ENCODE results near the gene NHERF2. TPM values are rescaled to one million over a fixed set of nuclear protein-coding genes. Genes with fewer than 3 reads are reported as not detected.

The NHERF2 gene
- polyA plus RNA-seq, 2 donors = 26.3 to 36.1 TPM

DNA sequence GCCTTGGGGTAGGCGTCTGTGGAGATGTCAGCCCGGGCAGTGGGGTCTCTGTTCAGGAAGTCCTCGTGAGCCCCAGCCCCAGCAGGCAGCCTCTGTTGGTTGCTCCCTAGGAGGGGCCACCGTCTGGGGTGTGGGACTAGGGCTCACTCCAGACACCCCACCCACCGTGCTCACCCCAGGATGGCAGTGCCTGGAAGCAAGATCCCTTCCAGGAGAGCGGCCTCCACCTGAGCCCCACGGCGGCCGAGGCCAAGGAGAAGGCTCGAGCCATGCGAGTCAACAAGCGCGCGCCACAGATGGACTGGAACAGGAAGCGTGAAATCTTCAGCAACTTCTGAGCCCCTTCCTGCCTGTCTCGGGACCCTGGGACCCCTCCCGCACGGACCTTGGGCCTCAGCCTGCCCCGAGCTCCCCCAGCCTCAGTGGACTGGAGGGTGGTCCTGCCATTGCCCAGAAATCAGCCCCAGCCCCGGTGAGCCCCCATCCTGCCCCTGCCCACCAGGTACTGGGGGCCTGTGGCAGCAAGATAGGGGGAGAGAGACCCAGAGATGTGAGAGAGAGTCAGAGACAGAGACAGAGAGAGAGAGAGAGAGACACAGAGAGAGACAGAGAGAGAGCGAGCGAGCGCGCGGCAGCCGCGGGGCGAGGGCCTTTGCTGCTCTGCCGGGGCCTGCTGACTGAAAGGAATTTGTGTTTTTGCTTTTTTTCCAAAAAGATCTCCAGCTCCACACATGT lies 11.1 kb downstream of the NHERF2 start:
- Histone ChIP-seq H3K4me1 (ENCODE audit: control insufficient read depth in 2 of 2, insufficient read depth in 2 of 2, low read length in 1 of 2) (peaks cover 7 to 33% of the 10 kb centered on the region in 2 donors), H3K27me3 (ENCODE audit: control insufficient read depth in 1 of 2, insufficient read depth in 2 of 2, low read length in 2 of 2) (no peaks in the 10 kb centered on the region), H3K9me3 (ENCODE audit: control insufficient read depth in 2 of 2, insufficient read depth in 1 of 2, low read depth in 1 of 2, low read length in 1 of 2) (no peaks in the 10 kb centered on the region), H3K27ac (ENCODE audit: low read depth in 2 of 2, low read length in 1 of 2) (peak overlapping the region; percentile 5 to 27), H3K4me3 (ENCODE audit: low read depth in 1 of 2, low read length in 2 of 2) (no peak overlapping the region), H3K36me3 (ENCODE audit: control insufficient read depth in 2 of 2, insufficient read depth in 2 of 2, low read length in 1 of 2) (peaks cover 0 to 7% of the 10 kb centered on the region in 2 donors)
- WGBS, 2 donors = 80 to 82% methylated on average over 29 of the region's 29 CpGs

DNA sequence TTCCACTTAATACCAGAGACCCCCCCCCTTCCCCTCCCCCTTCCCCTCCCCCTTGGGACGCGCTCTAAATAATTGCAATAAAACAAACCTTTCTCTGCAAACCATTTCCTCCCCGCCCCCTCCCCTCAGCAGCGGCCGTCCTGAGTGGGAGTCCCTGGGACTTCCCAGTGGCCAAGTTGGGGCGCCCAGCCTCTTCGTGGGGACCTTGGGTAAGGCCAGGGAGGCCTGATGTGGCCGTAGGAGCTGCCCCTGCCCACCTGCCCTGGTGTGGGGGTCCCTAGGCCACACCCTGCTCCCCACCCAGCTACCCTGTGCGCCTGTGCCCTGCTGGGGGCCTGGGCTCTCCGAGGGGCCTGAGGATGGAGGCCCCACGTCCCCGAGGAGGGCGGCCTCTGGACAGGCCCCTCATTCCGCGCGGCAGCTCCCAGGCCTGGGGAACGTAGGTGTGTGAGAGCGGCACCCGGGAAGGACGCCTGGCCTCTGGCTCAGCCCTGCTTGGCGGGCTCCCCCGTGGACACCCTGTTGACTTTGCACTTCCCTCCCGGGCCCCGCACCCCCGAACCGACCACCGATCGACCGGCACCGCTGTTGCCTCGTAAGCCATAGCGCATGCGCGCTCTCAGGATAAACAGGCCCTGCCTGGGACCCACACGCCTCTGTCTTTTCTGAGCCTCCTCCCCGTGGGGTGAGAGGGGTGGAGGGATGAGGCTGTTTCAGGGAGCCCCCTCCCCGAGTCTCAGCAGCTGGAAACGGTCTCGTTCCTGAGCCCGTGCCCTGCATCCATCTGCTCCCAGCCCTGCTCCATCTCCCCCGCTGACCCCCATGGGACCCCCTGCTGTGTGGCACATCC lies 11.9 kb downstream of the NHERF2 start:
- Histone ChIP-seq H3K4me3 (ENCODE audit: low read depth in 1 of 2, low read length in 2 of 2) (no peak overlapping the region), H3K27me3 (ENCODE audit: control insufficient read depth in 1 of 2, insufficient read depth in 2 of 2, low read length in 2 of 2) (no peaks in the 10 kb centered on the region), H3K27ac (ENCODE audit: low read depth in 2 of 2, low read length in 1 of 2) (peak overlapping the region; percentile 76 to 86), H3K9me3 (ENCODE audit: control insufficient read depth in 2 of 2, insufficient read depth in 1 of 2, low read depth in 1 of 2, low read length in 1 of 2) (no peaks in the 10 kb centered on the region), H3K4me1 (ENCODE audit: control insufficient read depth in 2 of 2, insufficient read depth in 2 of 2, low read length in 1 of 2) (peaks cover 7 to 39% of the 10 kb centered on the region in 2 donors), H3K36me3 (ENCODE audit: control insufficient read depth in 2 of 2, insufficient read depth in 2 of 2, low read length in 1 of 2) (peaks cover 0 to 7% of the 10 kb centered on the region in 2 donors)
- WGBS, 2 donors = 66 to 67% methylated on average over 32 to 41 of the region's 41 CpGs

DNA sequence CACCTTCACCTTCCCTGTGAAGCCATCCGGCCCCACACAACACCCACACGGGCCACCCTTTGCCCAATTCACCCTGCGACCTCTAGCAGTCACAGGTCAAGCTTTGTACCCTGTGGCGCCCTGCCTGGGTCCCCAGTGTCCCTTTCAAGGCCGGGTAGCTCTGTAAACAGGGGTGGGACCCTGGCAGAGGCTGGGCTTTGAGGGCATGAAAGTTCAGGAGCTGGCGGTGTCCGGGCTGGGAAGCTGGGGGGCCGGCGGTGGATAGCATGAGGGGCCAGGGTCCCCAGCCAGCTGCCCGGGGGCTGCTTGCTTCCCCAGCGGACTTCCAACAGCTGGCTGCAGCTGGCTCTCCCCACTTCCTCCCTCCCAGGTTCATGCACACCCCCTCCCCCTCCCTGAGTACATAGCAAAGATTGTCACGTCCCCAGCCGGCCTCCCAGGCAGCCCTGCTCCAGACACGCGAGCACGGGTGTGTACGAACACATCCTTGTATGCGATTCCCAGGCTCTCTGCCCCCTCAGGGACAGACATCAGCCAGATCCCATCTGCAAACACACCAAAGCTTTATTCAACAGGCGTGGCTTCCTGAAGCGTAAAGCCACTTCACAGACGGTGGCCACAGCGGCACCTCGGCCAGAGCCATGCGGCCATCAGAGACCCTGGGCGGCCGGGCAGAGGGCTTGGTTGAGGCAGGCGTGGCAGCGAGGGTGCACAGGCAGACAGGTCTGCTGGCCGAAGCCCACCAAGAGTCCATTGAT lies 12.8 kb downstream of the NHERF2 start:
- Histone ChIP-seq H3K4me3 (ENCODE audit: low read depth in 1 of 2, low read length in 2 of 2) (no peak overlapping the region), H3K36me3 (ENCODE audit: control insufficient read depth in 2 of 2, insufficient read depth in 2 of 2, low read length in 1 of 2) (peaks cover 0 to 7% of the 10 kb centered on the region in 2 donors), H3K4me1 (ENCODE audit: control insufficient read depth in 2 of 2, insufficient read depth in 2 of 2, low read length in 1 of 2) (peaks cover 7 to 46% of the 10 kb centered on the region in 2 donors), H3K27ac (ENCODE audit: low read depth in 2 of 2, low read length in 1 of 2) (peak overlapping the region; percentile 82 to 86), H3K9me3 (ENCODE audit: control insufficient read depth in 2 of 2, insufficient read depth in 1 of 2, low read depth in 1 of 2, low read length in 1 of 2) (no peaks in the 10 kb centered on the region), H3K27me3 (ENCODE audit: control insufficient read depth in 1 of 2, insufficient read depth in 2 of 2, low read length in 2 of 2) (no peaks in the 10 kb centered on the region)
- 56 to 57% methylated on average over 29 of the region's 29 CpGs for WGBS, 2 donors

DNA sequence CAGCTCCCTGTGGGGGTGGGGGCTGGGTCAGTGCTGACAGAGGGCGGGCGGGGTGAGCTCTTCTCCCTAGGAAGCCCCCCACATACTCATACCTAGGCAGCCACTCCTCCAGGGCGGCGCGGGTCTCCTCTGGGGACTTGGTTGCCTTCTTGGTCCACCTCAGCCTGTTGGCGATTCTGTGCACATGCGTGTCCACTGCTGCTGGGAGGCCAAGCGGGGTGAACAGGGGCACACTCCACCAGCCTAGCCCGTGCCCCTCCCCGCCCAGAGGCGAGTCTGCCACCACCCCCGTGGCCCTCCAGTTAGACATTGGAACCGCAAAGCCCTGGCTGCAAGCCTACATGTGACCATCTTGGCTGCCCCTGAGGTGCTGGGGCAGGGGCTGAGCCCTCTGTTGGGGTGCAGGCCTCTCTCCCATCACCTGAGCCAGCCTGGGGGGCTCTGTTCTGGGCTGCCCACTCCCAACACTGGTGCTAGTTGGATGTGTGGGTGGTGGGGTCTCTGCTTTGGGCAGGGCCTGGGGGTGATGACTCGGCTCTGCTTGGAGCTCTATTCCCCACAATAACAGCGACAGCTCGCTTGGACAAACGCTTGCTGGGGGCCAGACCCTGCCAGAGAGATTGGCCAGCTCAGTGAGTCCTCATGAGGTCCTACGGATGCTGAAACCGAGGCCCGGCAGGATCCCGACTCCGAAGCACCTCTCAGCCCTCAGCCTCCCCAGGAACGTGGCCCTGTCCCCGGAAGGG lies 13.5 kb downstream of the NHERF2 start:
- Histone ChIP-seq H3K27ac (ENCODE audit: low read depth in 2 of 2, low read length in 1 of 2) (peak overlapping the region; percentile 82 to 86), H3K4me3 (ENCODE audit: low read depth in 1 of 2, low read length in 2 of 2) (no peak overlapping the region), H3K27me3 (ENCODE audit: control insufficient read depth in 1 of 2, insufficient read depth in 2 of 2, low read length in 2 of 2) (no peaks in the 10 kb centered on the region), H3K4me1 (ENCODE audit: control insufficient read depth in 2 of 2, insufficient read depth in 2 of 2, low read length in 1 of 2) (peaks cover 7 to 43% of the 10 kb centered on the region in 2 donors), H3K9me3 (ENCODE audit: control insufficient read depth in 2 of 2, insufficient read depth in 1 of 2, low read depth in 1 of 2, low read length in 1 of 2) (no peaks in the 10 kb centered on the region), H3K36me3 (ENCODE audit: control insufficient read depth in 2 of 2, insufficient read depth in 2 of 2, low read length in 1 of 2) (peaks cover 0 to 7% of the 10 kb centered on the region in 2 donors)
- WGBS, 2 donors = 81 to 83% methylated on average over 24 of the region's 24 CpGs

DNA sequence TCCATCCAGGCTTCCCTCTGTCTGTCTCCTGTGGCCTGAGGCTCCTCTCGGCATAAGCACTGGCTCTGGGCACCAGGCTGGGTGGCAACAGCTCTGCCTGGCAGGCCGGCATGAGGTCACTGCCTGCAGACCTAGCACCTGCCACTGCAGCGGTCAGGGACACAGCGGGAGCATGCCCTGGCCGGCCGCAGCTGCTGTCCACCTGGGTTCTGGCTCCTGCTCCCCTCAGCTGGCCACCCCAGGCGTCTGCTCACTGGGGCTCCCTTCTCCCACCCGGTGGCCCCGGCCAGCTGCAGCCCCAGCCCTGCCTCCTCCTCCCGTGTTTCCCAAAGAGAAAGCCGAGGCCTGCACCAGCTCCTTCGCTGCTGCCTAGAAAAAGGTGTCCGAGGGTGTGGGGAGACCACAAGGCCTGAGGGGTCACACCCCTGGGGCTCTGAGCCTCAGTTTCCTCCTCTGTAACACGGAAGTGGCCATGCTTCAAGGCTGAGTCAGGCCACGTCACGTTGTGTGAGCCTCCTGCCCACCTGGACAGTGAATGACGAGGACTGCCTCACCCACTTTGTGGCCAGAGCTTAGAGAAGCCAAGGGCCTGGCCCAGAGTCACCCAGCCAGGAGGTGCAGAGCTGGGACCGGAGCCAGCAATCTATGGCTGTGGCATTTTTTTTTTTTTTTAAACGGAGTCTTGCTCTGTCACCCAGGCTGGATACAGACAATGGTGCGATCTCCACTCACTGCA lies 14.3 kb downstream of the NHERF2 start:
- WGBS, 2 donors = 76 to 83% methylated on average over 20 of the region's 20 CpGs
- Histone ChIP-seq H3K27ac (ENCODE audit: low read depth in 2 of 2, low read length in 1 of 2) (peak overlapping the region; percentile 82 to 86), H3K4me1 (ENCODE audit: control insufficient read depth in 2 of 2, insufficient read depth in 2 of 2, low read length in 1 of 2) (peaks cover 4 to 39% of the 10 kb centered on the region in 2 donors), H3K4me3 (ENCODE audit: low read depth in 1 of 2, low read length in 2 of 2) (no peak overlapping the region), H3K36me3 (ENCODE audit: control insufficient read depth in 2 of 2, insufficient read depth in 2 of 2, low read length in 1 of 2) (peaks cover 0 to 7% of the 10 kb centered on the region in 2 donors), H3K27me3 (ENCODE audit: control insufficient read depth in 1 of 2, insufficient read depth in 2 of 2, low read length in 2 of 2) (no peaks in the 10 kb centered on the region), H3K9me3 (ENCODE audit: control insufficient read depth in 2 of 2, insufficient read depth in 1 of 2, low read depth in 1 of 2, low read length in 1 of 2) (no peaks in the 10 kb centered on the region)

DNA sequence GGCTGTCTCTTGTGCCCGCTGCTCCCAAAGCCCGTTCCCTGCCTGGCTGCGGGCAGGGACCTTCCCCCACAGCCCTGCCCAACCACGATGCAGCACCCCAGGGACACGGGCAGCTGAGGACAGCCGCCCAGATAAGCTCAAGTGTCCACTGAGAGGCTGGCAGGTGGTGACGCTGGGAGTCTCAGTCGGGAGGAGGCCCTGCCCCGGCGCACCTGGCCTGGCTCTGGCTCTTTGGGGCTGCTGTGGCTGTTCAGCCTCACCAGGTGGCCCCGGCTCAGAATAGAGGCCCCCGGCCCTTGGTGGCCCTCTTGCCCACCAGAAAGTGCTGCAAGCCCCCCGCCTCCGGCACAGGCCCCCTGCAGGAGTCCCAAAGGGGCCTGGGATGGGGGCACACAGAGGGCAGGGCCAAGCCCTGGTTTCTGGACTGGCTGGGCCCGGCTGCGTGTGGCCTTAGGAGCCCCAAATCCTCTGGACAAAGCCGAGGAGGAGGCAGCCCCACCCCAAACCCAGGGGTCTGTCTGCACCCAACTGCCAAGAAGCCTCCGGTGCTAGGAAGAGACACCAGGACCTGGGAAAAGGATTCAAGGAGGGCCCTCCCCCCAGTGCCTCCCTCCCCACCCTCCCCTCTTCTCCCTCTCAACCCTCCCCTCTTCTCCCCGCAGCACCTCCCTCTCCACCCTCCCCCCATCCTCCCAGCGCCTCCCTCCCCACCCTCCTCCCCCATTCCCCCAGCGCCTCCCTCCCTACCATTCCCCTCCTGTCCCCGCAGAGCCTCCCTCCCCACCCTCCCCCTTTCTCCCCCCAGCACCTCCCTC lies 15.7 kb downstream of the NHERF2 start:
- 80 to 83% methylated on average over 17 to 22 of the region's 22 CpGs for whole genome bisulfite sequencing, 2 donors
- Histone ChIP-seq H3K4me3 (ENCODE audit: low read depth in 1 of 2, low read length in 2 of 2) (no peak overlapping the region), H3K9me3 (ENCODE audit: control insufficient read depth in 2 of 2, insufficient read depth in 1 of 2, low read depth in 1 of 2, low read length in 1 of 2) (no peaks in the 10 kb centered on the region), H3K27ac (ENCODE audit: low read depth in 2 of 2, low read length in 1 of 2) (peak overlapping the region; percentile 56 to 79), H3K36me3 (ENCODE audit: control insufficient read depth in 2 of 2, insufficient read depth in 2 of 2, low read length in 1 of 2) (peaks cover 0 to under 1% of the 10 kb centered on the region in 2 donors), H3K4me1 (ENCODE audit: control insufficient read depth in 2 of 2, insufficient read depth in 2 of 2, low read length in 1 of 2) (peaks cover 3 to 38% of the 10 kb centered on the region in 2 donors), H3K27me3 (ENCODE audit: control insufficient read depth in 1 of 2, insufficient read depth in 2 of 2, low read length in 2 of 2) (no peaks in the 10 kb centered on the region)

DNA sequence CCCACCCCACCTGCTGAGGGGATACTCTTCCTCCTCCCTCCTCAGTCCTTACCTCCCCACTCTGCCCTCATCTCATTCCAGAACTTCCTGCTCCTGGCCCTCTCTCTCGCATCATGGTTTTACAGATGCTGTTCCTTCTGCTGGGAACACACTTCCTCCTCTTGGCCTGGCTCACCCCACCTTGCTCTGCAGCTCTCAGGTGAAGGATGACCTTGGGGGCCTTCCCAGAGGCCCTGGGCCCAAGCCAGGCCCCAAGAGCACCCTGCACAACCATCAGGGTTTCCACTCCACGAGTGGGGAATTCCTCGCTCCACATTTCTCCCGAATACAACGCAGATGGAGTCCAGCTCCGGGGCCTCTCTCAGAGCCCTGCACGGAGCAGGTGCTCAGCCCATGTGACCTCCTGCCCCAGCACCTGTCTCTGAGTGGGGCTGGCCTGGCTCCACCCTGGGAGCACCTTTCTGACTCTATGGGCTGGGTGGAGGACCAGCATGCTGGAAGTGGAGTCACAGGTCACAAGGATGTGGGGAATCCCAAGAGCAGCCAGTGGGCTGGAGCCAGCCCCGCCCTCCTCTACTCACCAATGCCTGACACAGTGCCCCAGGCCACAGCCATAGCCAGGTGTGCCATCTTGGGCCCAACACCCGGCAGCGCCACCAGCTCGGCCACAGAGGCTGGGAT lies 16.4 kb downstream of the NHERF2 start:
- Histone ChIP-seq H3K9me3 (ENCODE audit: control insufficient read depth in 2 of 2, insufficient read depth in 1 of 2, low read depth in 1 of 2, low read length in 1 of 2) (no peaks in the 10 kb centered on the region), H3K4me3 (ENCODE audit: low read depth in 1 of 2, low read length in 2 of 2) (no peak overlapping the region), H3K27ac (ENCODE audit: low read depth in 2 of 2, low read length in 1 of 2) (peak overlapping the region; percentile 25 to 79), H3K4me1 (ENCODE audit: control insufficient read depth in 2 of 2, insufficient read depth in 2 of 2, low read length in 1 of 2) (peaks cover 3 to 38% of the 10 kb centered on the region in 2 donors), H3K36me3 (ENCODE audit: control insufficient read depth in 2 of 2, insufficient read depth in 2 of 2, low read length in 1 of 2) (no peaks in the 10 kb centered on the region), H3K27me3 (ENCODE audit: control insufficient read depth in 1 of 2, insufficient read depth in 2 of 2, low read length in 2 of 2) (no peaks in the 10 kb centered on the region)
- WGBS, 2 donors = 79% methylated on average over 11 of the region's 11 CpGs
